Peyer's patch (tissue), 4 donors: ENCODE measurements around the gene PSMG2.

Source experiments
- CTCF ChIP-seq, 6 experiments: fragments of 450-650 bp in 4 of 6; fragments of 200-600 bp in 2 of 6; sonication (generic) in 1 of 6; IDR thresholded peaks; one replicate each; pipeline ENCODE4 v1.5.1; 2017 to 2019; ENCODE audit warnings: antibody characterized with exemption in 6 of 6, mild to moderate bottlenecking in 3 of 6, moderate library complexity in 1 of 6
- POLR2A ChIP-seq, 2 donors: fragments of 450-650 bp; IDR thresholded peaks; one replicate each; pipeline ENCODE4 v1.5.1; 2017; ENCODE audit warnings: antibody characterized with exemption in 2 of 2, mild to moderate bottlenecking in 2 of 2, moderate library complexity in 2 of 2

- TF ChIP-seq CTCF (IDR thresholded peaks at IDR 0.05) (no peak), POLR2A (IDR thresholded peaks at IDR 0.05) (no peak)
Measured at GRCh38 chr18:12692206-12692605, 10.6 kb upstream of the PSMG2 start.
